ENCODE results near the gene SYT14.

DNA sequence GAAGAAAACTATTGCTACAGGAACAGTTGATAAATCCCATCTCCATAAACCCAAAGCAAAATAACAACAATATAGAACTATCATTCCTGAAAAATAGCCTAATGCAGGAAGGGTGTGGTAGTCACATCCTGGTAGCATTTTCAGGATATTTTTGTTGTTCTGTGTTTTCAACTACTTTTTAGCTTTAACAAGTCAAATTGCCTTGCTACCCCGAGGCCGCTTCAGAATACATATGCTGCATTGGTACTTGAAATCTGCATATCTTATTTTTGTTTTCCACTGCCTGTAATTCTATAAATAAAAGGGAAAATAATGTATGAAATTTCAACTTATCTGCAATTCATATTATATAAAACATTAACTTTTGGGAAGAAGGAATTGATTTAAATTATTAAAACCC, 36.8 kb upstream of the SYT14 start:
- TF ChIP-seq, protein P1, sequence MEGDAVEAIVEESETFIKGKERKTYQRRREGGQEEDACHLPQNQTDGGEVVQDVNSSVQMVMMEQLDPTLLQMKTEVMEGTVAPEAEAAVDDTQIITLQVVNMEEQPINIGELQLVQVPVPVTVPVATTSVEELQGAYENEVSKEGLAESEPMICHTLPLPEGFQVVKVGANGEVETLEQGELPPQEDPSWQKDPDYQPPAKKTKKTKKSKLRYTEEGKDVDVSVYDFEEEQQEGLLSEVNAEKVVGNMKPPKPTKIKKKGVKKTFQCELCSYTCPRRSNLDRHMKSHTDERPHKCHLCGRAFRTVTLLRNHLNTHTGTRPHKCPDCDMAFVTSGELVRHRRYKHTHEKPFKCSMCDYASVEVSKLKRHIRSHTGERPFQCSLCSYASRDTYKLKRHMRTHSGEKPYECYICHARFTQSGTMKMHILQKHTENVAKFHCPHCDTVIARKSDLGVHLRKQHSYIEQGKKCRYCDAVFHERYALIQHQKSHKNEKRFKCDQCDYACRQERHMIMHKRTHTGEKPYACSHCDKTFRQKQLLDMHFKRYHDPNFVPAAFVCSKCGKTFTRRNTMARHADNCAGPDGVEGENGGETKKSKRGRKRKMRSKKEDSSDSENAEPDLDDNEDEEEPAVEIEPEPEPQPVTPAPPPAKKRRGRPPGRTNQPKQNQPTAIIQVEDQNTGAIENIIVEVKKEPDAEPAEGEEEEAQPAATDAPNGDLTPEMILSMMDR (conservative IDR thresholded peaks at IDR 0.05; ENCODE audit: low read length), result no peak
- TF ChIP-seq EZH2phosphoT487 (IDR thresholded peaks at IDR 0.05; ENCODE audit: borderline replicate concordance), result no peak
